ENCODE measurements around the gene PTBP1.

The PTBP1 gene

GRCh38 chr19:801030-801860 lies 4.0 kb downstream of the PTBP1 start:
- DNase-seq (ENCODE audit: insufficient read length), result no peak
- FAIRE-seq, result no peak
- TF ChIP-seq TAF1 (IDR thresholded peaks at IDR 0.05; ENCODE audit: borderline replicate concordance, low read depth, low read length) (no peak), POLR2A (IDR thresholded peaks at IDR 0.05; ENCODE audit: low read depth, low read length) (peak; percentile 18; the same call in 1 of the 2 replicates)

- TF ChIP-seq POLR2A (IDR thresholded peaks at IDR 0.05; ENCODE audit: low read depth, low read length) (peak; percentile 18; the same call in 1 of the 2 replicates), POLR2AphosphoS5 (IDR thresholded peaks at IDR 0.05; ENCODE audit: low read depth, low read length) (no peak)
- DNase-seq (ENCODE audit: insufficient read length), result no peak
- no peak for FAIRE-seq
Observed at GRCh38 chr19:801861-802497, 4.7 kb downstream of the PTBP1 start.

- DNase-seq (ENCODE audit: insufficient read length) (no peak), FAIRE-seq (no peak)
- TF ChIP-seq POLR2AphosphoS5 (IDR thresholded peaks at IDR 0.05; ENCODE audit: low read depth, low read length), result no peak
- TF ChIP-seq POLR2A (IDR thresholded peaks at IDR 0.05; ENCODE audit: low read depth, low read length), result no peak
- TF ChIP-seq TAF1 (IDR thresholded peaks at IDR 0.05; ENCODE audit: borderline replicate concordance, low read depth, low read length), result no peak
Observed at GRCh38 chr19:802498-803098, 5.3 kb downstream of the PTBP1 start.

GRCh38 chr19:803099-803561 lies 5.9 kb downstream of the PTBP1 start:
- no peak for DNase-seq (ENCODE audit: insufficient read length)

DNA sequence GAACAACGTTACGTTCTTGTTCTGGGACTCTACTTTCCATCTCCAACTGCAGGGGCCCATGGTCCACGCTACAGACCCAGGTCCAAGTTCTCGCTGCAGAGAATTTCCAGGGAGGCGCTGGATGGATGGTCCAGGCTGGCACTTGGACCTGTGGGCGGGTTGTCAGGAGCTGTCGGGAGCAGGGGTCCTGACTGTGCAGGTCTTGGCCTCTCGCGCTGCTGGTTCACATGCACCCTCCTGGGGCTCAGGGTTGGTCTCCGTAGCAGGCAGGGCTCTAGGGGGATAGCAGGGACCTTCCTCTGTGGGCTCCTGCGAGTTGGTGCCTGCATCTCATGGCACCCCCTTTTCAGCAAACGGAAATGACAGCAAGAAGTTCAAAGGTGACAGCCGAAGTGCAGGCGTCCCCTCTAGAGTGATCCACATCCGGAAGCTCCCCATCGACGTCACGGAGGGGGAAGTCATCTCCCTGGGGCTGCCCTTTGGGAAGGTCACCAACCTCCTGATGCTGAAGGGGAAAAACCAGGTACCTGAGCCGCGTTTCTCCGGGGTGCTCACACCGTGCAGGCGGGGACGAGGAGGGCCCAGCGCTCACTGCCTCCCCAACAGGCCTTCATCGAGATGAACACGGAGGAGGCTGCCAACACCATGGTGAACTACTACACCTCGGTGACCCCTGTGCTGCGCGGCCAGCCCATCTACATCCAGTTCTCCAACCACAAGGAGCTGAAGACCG lies 6.6 kb downstream of the PTBP1 start:
- FAIRE-seq, result no peak
- TF ChIP-seq POLR2A (IDR thresholded peaks at IDR 0.05; ENCODE audit: low read depth, low read length) (0 out of 2 replicates have a peak, but pooled peaks have one; percentile 3), TAF1 (IDR thresholded peaks at IDR 0.05; ENCODE audit: borderline replicate concordance, low read depth, low read length) (no peak)

More at GRCh38 chr19:803099-803561, 5.9 kb downstream of the PTBP1 start:
- no peak for FAIRE-seq
- TF ChIP-seq POLR2AphosphoS5 (IDR thresholded peaks at IDR 0.05; ENCODE audit: low read depth, low read length) (peak; percentile 41; the same call in 1 of the 2 replicates), POLR2A (IDR thresholded peaks at IDR 0.05; ENCODE audit: low read depth, low read length) (no peak), TAF1 (IDR thresholded peaks at IDR 0.05; ENCODE audit: borderline replicate concordance, low read depth, low read length) (no peak)

GRCh38 chr19:804419-805165 lies 7.3 kb downstream of the PTBP1 start:
- no peak for DNase-seq (ENCODE audit: insufficient read length)

More for the DNA sequence above, 6.6 kb downstream of the PTBP1 start:
- DNase-seq (ENCODE audit: insufficient read length), result no peak

GRCh38 chr19:805166-805551 lies 7.9 kb downstream of the PTBP1 start:
- no peak for FAIRE-seq
- DNase-seq (ENCODE audit: insufficient read length), result no peak
- no peak for TF ChIP-seq POLR2A (IDR thresholded peaks at IDR 0.05; ENCODE audit: low read depth, low read length)
- TF ChIP-seq TAF1 (IDR thresholded peaks at IDR 0.05; ENCODE audit: borderline replicate concordance, low read depth, low read length), result no peak
- no peak for TF ChIP-seq POLR2AphosphoS5 (IDR thresholded peaks at IDR 0.05; ENCODE audit: low read depth, low read length)

More at GRCh38 chr19:804419-805165, 7.3 kb downstream of the PTBP1 start:
- FAIRE-seq, result no peak
- TF ChIP-seq POLR2AphosphoS5 (IDR thresholded peaks at IDR 0.05; ENCODE audit: low read depth, low read length) (no peak), POLR2A (IDR thresholded peaks at IDR 0.05; ENCODE audit: low read depth, low read length) (peak; percentile 19; the same call in 1 of the 2 replicates), TAF1 (IDR thresholded peaks at IDR 0.05; ENCODE audit: borderline replicate concordance, low read depth, low read length) (no peak)

GRCh38 chr19:805600-806550 lies 8.6 kb downstream of the PTBP1 start:
- DNase-seq (ENCODE audit: insufficient read length) (no peak), FAIRE-seq (no peak)
- TF ChIP-seq POLR2A (IDR thresholded peaks at IDR 0.05; ENCODE audit: low read depth, low read length), result 0 out of 2 replicates have a peak, but pooled peaks have one; percentile 19
- TF ChIP-seq POLR2AphosphoS5 (IDR thresholded peaks at IDR 0.05; ENCODE audit: low read depth, low read length), result peak; percentile 47; the same call in 1 of the 2 replicates
- TF ChIP-seq TAF1 (IDR thresholded peaks at IDR 0.05; ENCODE audit: borderline replicate concordance, low read depth, low read length), result no peak

- DNase-seq (ENCODE audit: insufficient read length), result peak; percentile 26
- TF ChIP-seq TAF1 (IDR thresholded peaks at IDR 0.05; ENCODE audit: borderline replicate concordance, low read depth, low read length) (no peak), POLR2AphosphoS5 (IDR thresholded peaks at IDR 0.05; ENCODE audit: low read depth, low read length) (peak; percentile 78), POLR2A (IDR thresholded peaks at IDR 0.05; ENCODE audit: low read depth, low read length) (0 out of 2 replicates have a peak, but pooled peaks have one; percentile 52)
- no peak for FAIRE-seq
Observed at GRCh38 chr19:806815-807421, 9.7 kb downstream of the PTBP1 start.

All from GM12892 (cell line).